CD4-positive, alpha-beta T cell (primary cell): ENCODE data around the gene PSMA6. TPM values are rescaled to one million over a fixed set of nuclear protein-coding genes. Genes with fewer than 3 reads are reported as not detected.

Experiments used
- ATAC-seq: fragments of 200-7000 bp; cut with Tn5 transposase; one replicate; pipeline ENCODE4 v1.10.0; 2022; ENCODE audit warnings: mild to moderate bottlenecking; ENCODE audit not compliant: poor library complexity
- CTCF ChIA-PET: fragments of 350-600 bp; sonication (Branson Sonifier 250); formaldehyde crosslinking; loops from one replicate; lab custom pipeline; 2021; ENCODE audit warnings: antibody characterized with exemption, inconsistent platforms; lab: Charles Lee
- POLR2A ChIA-PET: fragments of 350-600 bp; sonication (Branson Sonifier 250); formaldehyde crosslinking; loops from one replicate; lab custom pipeline; 2021; ENCODE audit warnings: antibody characterized with exemption, inconsistent platforms; lab: Charles Lee
- DNase-seq, 14 experiments: peaks; one replicate each; pipeline ENCODE4 v3.0.0-alpha.2; 2013 to 2020; ENCODE audit warnings: mixed read lengths in 2 of 14
- H3K27ac ChIP-seq, 2 donors: one replicate each; pipeline versions ENCODE4 v1.5.1 to v1.7.0; 2013; ENCODE audit warnings: low read length in 2 of 2, low read depth in 1 of 2, mild to moderate bottlenecking in 1 of 2
- H3K27me3 ChIP-seq, 2 experiments: 1 replicate in 1 of 2; 2 replicates in 1 of 2; pipeline versions ENCODE4 v1.6.1 to v1.7.0; 2013; ENCODE audit warnings: low read length in 2 of 2, control low read depth in 1 of 2, mild to moderate bottlenecking in 1 of 2, moderate library complexity in 1 of 2; ENCODE audit not compliant: insufficient read depth in 2 of 2, control insufficient read depth in 1 of 2
- H3K36me3 ChIP-seq: one replicate; pipeline ENCODE4 v1.6.1; 2013; ENCODE audit warnings: low read length, control low read depth; ENCODE audit not compliant: insufficient read depth
- H3K4me1 ChIP-seq: one replicate; pipeline ENCODE4 v1.6.1; 2013; ENCODE audit warnings: low read length, control low read depth; ENCODE audit not compliant: insufficient read depth
- H3K4me3 ChIP-seq: one replicate; pipeline ENCODE4 v1.5.1; 2013; ENCODE audit warnings: mild to moderate bottlenecking, low read length, moderate library complexity
- H3K9me3 ChIP-seq, 2 experiments: 1 replicate in 1 of 2; 2 replicates in 1 of 2; pipeline versions ENCODE4 v1.6.1 to v1.7.0; 2013; ENCODE audit warnings: low read length in 2 of 2, mild to moderate bottlenecking in 2 of 2, control low read depth in 1 of 2, moderate library complexity in 1 of 2; ENCODE audit not compliant: control insufficient read depth in 1 of 2, insufficient read depth in 1 of 2
- H3K27ac Mint-ChIP-seq: one replicate; pipeline ENCODE4 v1.8.0; 2020; ENCODE audit warnings: mixed read lengths
- H3K27me3 Mint-ChIP-seq: one replicate; pipeline ENCODE4 v1.8.0; 2021; ENCODE audit warnings: mixed read lengths
- H3K36me3 Mint-ChIP-seq: one replicate; pipeline ENCODE4 v1.8.0; 2021; ENCODE audit warnings: low read depth, mixed read lengths
- H3K4me1 Mint-ChIP-seq: one replicate; pipeline ENCODE4 v1.8.0; 2021; ENCODE audit warnings: low read depth, mixed read lengths
- H3K4me3 Mint-ChIP-seq: one replicate; pipeline ENCODE4 v1.8.0; 2020; ENCODE audit warnings: mild to moderate bottlenecking, mixed read lengths
- H3K9me3 Mint-ChIP-seq: one replicate; pipeline ENCODE4 v1.8.0; 2020; ENCODE audit warnings: mixed read lengths
- intact Hi-C, 2 experiments: fragments of 100-400 bp; cut with DNase I in 1 of 2; cut with micrococcal nuclease in 1 of 2; formaldehyde crosslinking; loops; one replicate each; pipeline versions ENCODE4 v1.15.1 to v1.9.0; 2023 to 2025; cut with DNase I, micrococcal nuclease
- total RNA-seq, 174 experiments: library from RNA in 2 of 174; stranded (reverse) in 2 of 174; gene quantifications; one replicate each; pipeline ENCODE4 v1.2.3 and lab custom pipeline; 2021 to 2026
- TF ChIP-seq, protein P1 (sequence below): fragments of 200-600 bp; IDR thresholded peaks from one replicate; pipeline ENCODE4 v1.8.0; 2022; ENCODE audit warnings: antibody characterized with exemption, mild to moderate bottlenecking

The PSMA6 gene
- total RNA-seq, 2 experiments from 2014 or later, result 80.8 TPM

DNA sequence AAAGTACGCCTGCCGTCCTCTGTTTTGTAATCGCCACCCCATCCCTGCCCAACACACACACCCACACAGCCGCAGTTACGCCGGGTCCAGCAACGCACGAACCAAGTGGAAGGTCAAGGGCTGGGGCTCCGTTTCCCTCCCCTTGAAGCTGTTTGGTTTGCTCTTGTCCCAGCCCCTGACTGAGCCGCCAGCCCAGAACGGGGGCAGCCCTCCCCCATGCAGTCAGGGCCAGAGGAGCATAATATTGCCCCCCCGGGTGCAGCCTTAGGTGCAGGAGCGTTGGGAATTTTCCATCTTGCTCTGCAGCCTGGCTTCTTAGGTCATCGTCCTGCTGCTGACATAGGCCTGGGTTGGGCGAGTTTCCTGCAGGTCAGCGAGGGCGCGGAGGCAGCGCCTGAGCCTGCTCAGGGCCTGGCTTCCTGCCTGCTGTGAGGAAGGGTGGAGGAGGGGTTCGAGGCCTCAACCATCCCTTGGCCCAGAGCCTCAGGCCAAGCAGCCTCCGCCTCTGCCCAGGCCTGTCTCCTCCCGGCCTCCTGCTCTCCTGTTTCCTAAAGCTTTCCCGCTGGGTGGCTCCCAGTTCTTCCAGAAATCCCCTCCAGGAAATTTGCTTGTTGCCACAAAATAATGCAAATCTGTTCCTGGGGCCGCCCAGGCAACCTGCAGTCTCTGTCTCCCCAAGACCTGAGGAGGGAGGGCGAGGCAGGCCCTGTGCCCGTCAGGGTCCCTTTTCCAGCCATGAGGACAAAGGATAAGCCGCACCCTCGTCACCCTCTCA, 44.5 kb downstream of the PSMA6 start:
- peaks cover 55% of the 10 kb centered on the region for H3K4me1 ChIP-seq
- no peak overlapping the region for H3K27ac ChIP-seq
- Mint-ChIP-seq H3K27me3 (no peaks in the 10 kb centered on the region), H3K36me3 (no peaks in the 10 kb centered on the region), H3K9me3 (no peaks in the 10 kb centered on the region), H3K4me3 (no peak overlapping the region), H3K4me1 (peaks cover 27% of the 10 kb centered on the region), H3K27ac (no peak overlapping the region)
- ChIA-PET CTCF (no interaction called here), POLR2A (interaction anchor here (2.1 kb wide), 1 partner anchor 67 kb away, joined by 9 read pairs; the partner anchor contains the start of gene NFKBIA)
- H3K4me3 ChIP-seq, result no peak overlapping the region
- TF ChIP-seq, protein P1, sequence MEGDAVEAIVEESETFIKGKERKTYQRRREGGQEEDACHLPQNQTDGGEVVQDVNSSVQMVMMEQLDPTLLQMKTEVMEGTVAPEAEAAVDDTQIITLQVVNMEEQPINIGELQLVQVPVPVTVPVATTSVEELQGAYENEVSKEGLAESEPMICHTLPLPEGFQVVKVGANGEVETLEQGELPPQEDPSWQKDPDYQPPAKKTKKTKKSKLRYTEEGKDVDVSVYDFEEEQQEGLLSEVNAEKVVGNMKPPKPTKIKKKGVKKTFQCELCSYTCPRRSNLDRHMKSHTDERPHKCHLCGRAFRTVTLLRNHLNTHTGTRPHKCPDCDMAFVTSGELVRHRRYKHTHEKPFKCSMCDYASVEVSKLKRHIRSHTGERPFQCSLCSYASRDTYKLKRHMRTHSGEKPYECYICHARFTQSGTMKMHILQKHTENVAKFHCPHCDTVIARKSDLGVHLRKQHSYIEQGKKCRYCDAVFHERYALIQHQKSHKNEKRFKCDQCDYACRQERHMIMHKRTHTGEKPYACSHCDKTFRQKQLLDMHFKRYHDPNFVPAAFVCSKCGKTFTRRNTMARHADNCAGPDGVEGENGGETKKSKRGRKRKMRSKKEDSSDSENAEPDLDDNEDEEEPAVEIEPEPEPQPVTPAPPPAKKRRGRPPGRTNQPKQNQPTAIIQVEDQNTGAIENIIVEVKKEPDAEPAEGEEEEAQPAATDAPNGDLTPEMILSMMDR, result no peak
- intact Hi-C loops, result no loop called here
- no peaks in the 10 kb centered on the region for H3K9me3 ChIP-seq
- H3K27me3 ChIP-seq, result no peaks in the 10 kb centered on the region
- DNase-seq, result no peak
- no peaks in the 10 kb centered on the region for H3K36me3 ChIP-seq
- no peak for ATAC-seq

DNA sequence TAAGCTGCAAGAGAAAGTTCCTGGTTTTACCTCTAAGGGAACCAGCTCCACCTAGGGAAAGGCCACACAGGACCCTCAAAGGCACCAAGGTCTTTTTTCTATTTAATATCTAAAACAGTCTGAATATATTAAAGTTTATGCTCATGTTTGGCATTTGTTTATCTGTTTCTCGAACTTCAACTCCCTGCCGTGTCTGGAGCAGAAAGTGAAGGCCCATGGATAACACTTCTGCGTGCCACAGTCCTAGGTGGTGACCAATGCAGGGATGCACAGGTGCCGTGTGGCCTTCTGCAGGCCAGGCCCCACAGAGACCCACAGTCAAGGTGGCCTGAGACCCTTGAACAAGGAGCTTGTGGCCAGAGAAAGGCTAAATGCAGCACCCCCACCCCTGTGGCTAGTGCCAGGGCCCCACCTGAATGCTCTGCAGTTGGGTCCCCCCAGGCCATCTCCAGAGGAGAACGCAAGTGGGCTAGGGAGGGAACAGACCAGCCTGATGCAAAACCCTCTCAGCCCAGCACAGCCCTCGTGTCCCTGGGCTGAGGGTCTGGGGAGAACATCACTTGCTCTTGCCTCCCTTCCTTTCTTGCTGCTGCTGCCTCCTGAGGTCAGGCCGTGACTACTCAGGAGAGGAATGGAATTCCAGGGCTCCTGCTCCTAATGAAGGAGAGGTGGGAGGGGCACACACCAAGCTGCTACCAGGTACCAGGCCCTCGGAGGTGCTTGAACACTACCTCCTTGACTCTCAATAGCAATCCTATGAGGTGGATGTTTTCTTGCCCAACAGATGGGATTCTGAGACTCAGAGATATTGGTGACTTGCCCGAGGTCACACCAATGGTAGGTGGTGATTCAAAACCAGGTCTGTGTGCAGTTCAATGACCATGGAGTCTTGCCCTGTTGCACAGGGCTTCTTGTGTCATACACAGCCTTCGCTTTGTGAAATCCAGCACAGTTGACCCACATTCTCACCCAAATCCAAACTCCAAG, 45.4 kb downstream of the PSMA6 start:
- ChIA-PET CTCF (no interaction called here), POLR2A (interaction anchor here (2.1 kb wide), 1 partner anchor 66 kb away, joined by 9 read pairs; the partner anchor contains the start of gene NFKBIA)
- ATAC-seq (no peak), DNase-seq (no peak)
- Histone ChIP-seq H3K9me3 (no peaks in the 10 kb centered on the region), H3K27ac (no peak overlapping the region), H3K4me1 (peaks cover 55% of the 10 kb centered on the region), H3K36me3 (no peaks in the 10 kb centered on the region), H3K27me3 (no peaks in the 10 kb centered on the region), H3K4me3 (no peak overlapping the region)
- Mint-ChIP-seq H3K27me3 (no peaks in the 10 kb centered on the region), H3K9me3 (no peaks in the 10 kb centered on the region), H3K4me1 (peaks cover 19% of the 10 kb centered on the region), H3K4me3 (no peak overlapping the region), H3K27ac (no peak overlapping the region), H3K36me3 (no peaks in the 10 kb centered on the region)
- intact Hi-C loops, result no loop called here
- TF ChIP-seq, protein P1, result no peak

DNA sequence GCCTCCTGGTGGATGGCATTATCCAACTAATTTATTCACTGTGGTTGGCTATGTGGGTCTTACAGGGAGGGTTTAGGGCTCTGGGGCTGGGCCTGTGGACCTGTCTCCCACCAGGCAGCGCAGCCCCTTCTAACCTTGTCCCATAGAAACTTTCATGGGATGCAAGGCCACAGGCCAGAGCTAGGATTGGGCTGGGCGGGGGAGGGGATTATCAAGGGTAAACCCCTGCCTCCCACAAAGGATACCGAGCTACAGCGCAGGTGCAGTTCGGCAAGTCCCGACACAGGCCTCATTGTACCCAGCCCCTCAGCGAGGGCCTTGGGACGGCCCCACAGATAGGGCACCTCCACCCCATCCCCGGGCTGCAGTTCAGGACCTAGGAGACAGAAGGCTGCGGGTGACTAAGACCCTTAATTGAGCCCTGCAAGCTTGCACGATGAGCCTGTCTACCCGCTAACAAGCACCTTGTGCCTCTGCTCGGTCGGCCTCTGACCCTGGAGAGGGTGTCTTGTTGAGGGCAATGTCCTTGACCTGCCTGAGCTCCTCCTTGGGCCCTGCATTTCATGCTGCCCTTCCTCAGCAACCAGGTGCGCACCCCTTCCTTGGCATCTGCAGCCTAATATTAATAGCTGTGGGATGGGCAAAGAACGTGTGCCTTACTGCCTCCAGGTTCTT, 46.7 kb downstream of the PSMA6 start:
- H3K9me3 ChIP-seq, result no peaks in the 10 kb centered on the region
- no peak overlapping the region for H3K27ac Mint-ChIP-seq
- no peaks in the 10 kb centered on the region for H3K9me3 Mint-ChIP-seq
- ChIA-PET POLR2A (interaction anchor here (0.6 to 1.6 kb wide), 3 partner anchors 30 to 65 kb away, joined by 3 to 11 read pairs (median 3); partner anchors contain the start of genes NFKBIA and PSMA6), CTCF (no interaction called here)
- H3K36me3 ChIP-seq, result no peaks in the 10 kb centered on the region
- peaks cover 6% of the 10 kb centered on the region for H3K4me1 Mint-ChIP-seq
- H3K36me3 Mint-ChIP-seq, result no peaks in the 10 kb centered on the region
- intact Hi-C loops, result no loop called here
- no peak overlapping the region for H3K4me3 ChIP-seq
- no peak overlapping the region for H3K27ac ChIP-seq
- ATAC-seq (no peak), DNase-seq (no peak)
- peaks cover 45% of the 10 kb centered on the region for H3K4me1 ChIP-seq
- H3K27me3 ChIP-seq, result no peaks in the 10 kb centered on the region
- H3K4me3 Mint-ChIP-seq, result no peak overlapping the region
- H3K27me3 Mint-ChIP-seq, result no peaks in the 10 kb centered on the region
- TF ChIP-seq, protein P1, result no peak
